Mammary epithelial cell (primary cell): Measurements from ENCODE around the gene AGK.

Source experiments
- EZH2 ChIP-seq: IDR thresholded peaks from 2 replicates; pipeline ENCODE4 v1.6.1; 2012; ENCODE audit warnings: low read length, inconsistent platforms, borderline replicate concordance
- TF ChIP-seq, protein P1 (sequence below), 2 donors: IDR thresholded peaks in 1 of 2; conservative IDR thresholded peaks in 1 of 2; 2 replicates each; pipeline ENCODE4 v1.5.1; 2011 to 2012; ENCODE audit warnings: inconsistent platforms in 2 of 2, low read length in 2 of 2, mild to moderate bottlenecking in 2 of 2, control low read depth in 1 of 2, low read depth in 1 of 2; ENCODE audit not compliant: insufficient read depth in 1 of 2; ENCODE audit errors: extremely low read depth in 1 of 2

DNA sequence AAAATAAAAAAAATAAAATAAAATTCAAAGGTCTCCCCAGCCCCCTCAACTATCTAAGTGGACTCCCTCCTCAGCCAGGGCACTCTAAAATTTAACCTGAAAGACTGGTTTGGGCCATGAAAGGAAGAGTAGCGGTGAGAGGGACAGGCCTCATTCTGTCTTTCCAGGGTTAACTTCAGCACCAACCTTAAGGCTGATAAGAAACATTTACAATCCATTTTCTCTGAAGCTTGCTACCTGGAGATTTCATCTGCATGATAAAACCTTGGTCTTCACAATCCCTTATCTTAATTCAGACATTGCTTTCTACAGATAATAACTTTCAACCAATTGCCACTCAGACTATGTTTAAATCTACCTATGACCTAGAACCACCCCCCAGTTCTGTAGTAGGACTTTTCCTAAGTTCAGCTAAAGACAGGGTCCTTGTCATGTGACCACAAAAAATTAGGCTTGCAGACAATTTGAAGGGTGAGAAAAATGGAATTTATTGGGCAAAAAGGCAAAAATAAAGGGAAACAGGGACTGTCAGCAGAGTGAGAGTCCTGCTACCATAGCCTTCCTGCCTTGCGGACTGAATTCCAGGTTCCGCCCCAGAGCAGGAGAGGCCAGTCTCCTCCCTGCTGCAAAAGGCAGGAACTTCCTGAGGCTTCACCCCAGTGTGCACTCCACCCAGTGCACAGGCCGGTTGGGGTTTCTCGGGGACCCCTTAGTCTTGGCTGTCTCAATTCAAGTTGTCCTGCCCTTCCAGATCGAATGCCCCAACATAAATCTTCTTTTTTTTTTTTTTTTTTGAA lies 26.0 kb downstream of the AGK start:
- TF ChIP-seq, protein P1, sequence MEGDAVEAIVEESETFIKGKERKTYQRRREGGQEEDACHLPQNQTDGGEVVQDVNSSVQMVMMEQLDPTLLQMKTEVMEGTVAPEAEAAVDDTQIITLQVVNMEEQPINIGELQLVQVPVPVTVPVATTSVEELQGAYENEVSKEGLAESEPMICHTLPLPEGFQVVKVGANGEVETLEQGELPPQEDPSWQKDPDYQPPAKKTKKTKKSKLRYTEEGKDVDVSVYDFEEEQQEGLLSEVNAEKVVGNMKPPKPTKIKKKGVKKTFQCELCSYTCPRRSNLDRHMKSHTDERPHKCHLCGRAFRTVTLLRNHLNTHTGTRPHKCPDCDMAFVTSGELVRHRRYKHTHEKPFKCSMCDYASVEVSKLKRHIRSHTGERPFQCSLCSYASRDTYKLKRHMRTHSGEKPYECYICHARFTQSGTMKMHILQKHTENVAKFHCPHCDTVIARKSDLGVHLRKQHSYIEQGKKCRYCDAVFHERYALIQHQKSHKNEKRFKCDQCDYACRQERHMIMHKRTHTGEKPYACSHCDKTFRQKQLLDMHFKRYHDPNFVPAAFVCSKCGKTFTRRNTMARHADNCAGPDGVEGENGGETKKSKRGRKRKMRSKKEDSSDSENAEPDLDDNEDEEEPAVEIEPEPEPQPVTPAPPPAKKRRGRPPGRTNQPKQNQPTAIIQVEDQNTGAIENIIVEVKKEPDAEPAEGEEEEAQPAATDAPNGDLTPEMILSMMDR (conservative IDR thresholded peaks at IDR 0.05 in 1 of 2, IDR thresholded peaks at IDR 0.05 in 1 of 2; ENCODE audit: extremely low read depth in 1 of 2, insufficient read depth in 1 of 2, low read depth in 1 of 2, low read length in 2 of 2): no peak
- TF ChIP-seq EZH2: no peak
